Neuronal stem cell (in vitro differentiated cells): ENCODE measurements around the gene B3GNT3.
"Not testable (repeated sequence)": the region's sequence is repeated elsewhere in the genome, so short reads cannot be mapped to it uniquely, and the experiment has no call there.

Experiments used
- DNase-seq: peaks from one replicate; pipeline ENCODE4 v3.0.0-alpha.2; 2013; ENCODE audit warnings: low spot score
- H2AFZ ChIP-seq: one replicate; pipeline ENCODE4 v1.6.1; 2013; ENCODE audit warnings: mild to moderate bottlenecking, low read length, inconsistent platforms
- H2AK5ac ChIP-seq: 2 replicates; pipeline ENCODE4 v1.6.1; 2013; ENCODE audit warnings: low read depth, mild to moderate bottlenecking, inconsistent platforms, low read length, moderate library complexity, mixed read lengths
- H2BK120ac ChIP-seq: 2 replicates; pipeline ENCODE4 v1.6.1; 2013; ENCODE audit warnings: low read depth, mild to moderate bottlenecking, inconsistent platforms, low read length, moderate library complexity, mixed read lengths
- H2BK12ac ChIP-seq: one replicate; pipeline ENCODE4 v1.6.1; 2013; ENCODE audit warnings: low read length, inconsistent platforms
- H2BK15ac ChIP-seq: 2 replicates; pipeline ENCODE4 v1.6.1; 2013; ENCODE audit warnings: mild to moderate bottlenecking, low read length, inconsistent platforms, mixed read lengths
- H2BK5ac ChIP-seq: one replicate; pipeline ENCODE4 v1.6.1; 2013; ENCODE audit warnings: inconsistent platforms, mild to moderate bottlenecking, low read length, moderate library complexity
- H3K14ac ChIP-seq: one replicate; pipeline ENCODE4 v1.6.1; 2013; ENCODE audit warnings: low read length, inconsistent platforms
- H3K18ac ChIP-seq: 2 replicates; pipeline ENCODE4 v1.6.1; 2013; ENCODE audit warnings: low read length, inconsistent platforms
- H3K23ac ChIP-seq: 2 replicates; pipeline ENCODE4 v1.6.1; 2013; ENCODE audit warnings: low read depth, mild to moderate bottlenecking, mixed read lengths, low read length, inconsistent platforms; ENCODE audit not compliant: poor library complexity
- H3K27ac ChIP-seq: replicated peaks from 3 replicates; pipeline ENCODE4 v1.5.1; 2013; ENCODE audit warnings: low read length, inconsistent platforms
- H3K27me3 ChIP-seq, 3 experiments: 2 replicates each; pipeline ENCODE4 v1.6.1; 2013; ENCODE audit warnings: low read length in 3 of 3, mild to moderate bottlenecking in 2 of 3, inconsistent platforms in 1 of 3, low read depth in 1 of 3, mixed read lengths in 1 of 3, moderate library complexity in 1 of 3; ENCODE audit not compliant: control insufficient read depth in 3 of 3, insufficient read depth in 3 of 3
- H3K36me3 ChIP-seq, 2 donors: replicated peaks in 1 of 2; 2 replicates each; pipeline ENCODE4 v1.6.1; 2013; ENCODE audit warnings: low read length in 2 of 2; ENCODE audit not compliant: control insufficient read depth in 2 of 2, insufficient read depth in 2 of 2
- H3K4ac ChIP-seq: 2 replicates; pipeline ENCODE4 v1.6.1; 2013; ENCODE audit warnings: inconsistent platforms, mild to moderate bottlenecking, low read length, moderate library complexity
- H3K4me1 ChIP-seq, 2 donors: 1 replicate in 1 of 2; 2 replicates in 1 of 2; pipeline ENCODE4 v1.6.1; 2013; ENCODE audit warnings: low read length in 2 of 2, low read depth in 1 of 2; ENCODE audit not compliant: control insufficient read depth in 2 of 2, insufficient read depth in 1 of 2
- H3K4me2 ChIP-seq: one replicate; pipeline ENCODE4 v1.6.1; 2013; ENCODE audit warnings: mild to moderate bottlenecking, low read length, inconsistent platforms; ENCODE audit not compliant: insufficient read depth, poor library complexity, severe bottlenecking
- H3K4me3 ChIP-seq, 2 donors: 2 replicates each; pipeline ENCODE4 v1.5.1; 2013; ENCODE audit warnings: low read length in 2 of 2, mild to moderate bottlenecking in 2 of 2, inconsistent platforms in 1 of 2, moderate library complexity in 1 of 2
- H3K79me1 ChIP-seq: one replicate; pipeline ENCODE4 v1.6.1; 2013; ENCODE audit warnings: low read depth, mild to moderate bottlenecking, inconsistent platforms, low read length, moderate library complexity
- H3K9ac ChIP-seq: one replicate; pipeline ENCODE4 v1.6.1; 2013; ENCODE audit warnings: mild to moderate bottlenecking, low read depth, low read length, inconsistent platforms; ENCODE audit not compliant: poor library complexity
- H3K9me3 ChIP-seq, 2 donors: replicated peaks in 1 of 2; 2 replicates each; pipeline versions ENCODE3 to v1.6.1; 2013; ENCODE audit warnings: low read length in 2 of 2, mild to moderate bottlenecking in 2 of 2, inconsistent platforms in 1 of 2, low read depth in 1 of 2, mixed read lengths in 1 of 2, moderate library complexity in 1 of 2; ENCODE audit not compliant: control insufficient read depth in 2 of 2, insufficient read depth in 1 of 2
- H4K8ac ChIP-seq: one replicate; pipeline ENCODE4 v1.6.1; 2013; ENCODE audit warnings: low read depth, mild to moderate bottlenecking, inconsistent platforms, low read length, moderate library complexity
- H4K91ac ChIP-seq: one replicate; pipeline ENCODE4 v1.6.1; 2013; ENCODE audit warnings: low read length, low read depth, mild to moderate bottlenecking, inconsistent platforms; ENCODE audit not compliant: poor library complexity
- WGBS, 2 donors: extraction: QIAGEN DNeasy Blood & Tissue Kit; methylation state at CpG; one replicate each; pipeline ENCODE4 v1.1.7; 2013; ENCODE audit warnings: missing lambda C conversion rate in 2 of 2, mixed read lengths in 1 of 2; ENCODE audit not compliant: insufficient read length in 2 of 2, insufficient replicate concordance in 1 of 2; ENCODE audit errors: extremely low coverage in 2 of 2; 5-methylcytosine and 5-hydroxymethylcytosine counted together

Gene B3GNT3

GRCh38 chr19:17783721-17784120, 11.2 kb upstream of the B3GNT3 start:
- not testable (repeated sequence) for H3K23ac ChIP-seq, H2BK5ac ChIP-seq, H3K14ac ChIP-seq, H3K4me3 ChIP-seq, H2BK15ac ChIP-seq, H4K8ac ChIP-seq, H2BK12ac ChIP-seq, H3K18ac ChIP-seq, H4K91ac ChIP-seq, H2AFZ ChIP-seq, H3K27ac ChIP-seq, H2BK120ac ChIP-seq, H3K9me3 ChIP-seq, H3K79me1 ChIP-seq, H3K4me2 ChIP-seq, DNase-seq, H3K27me3 ChIP-seq, H3K4ac ChIP-seq, H3K9ac ChIP-seq, H3K36me3 ChIP-seq, H2AK5ac ChIP-seq
- no CpG with 5 or more reads among the region's 5 CpGs for WGBS, 2 donors
- H3K4me1 ChIP-seq: peaks cover 5 to 10% of the 10 kb centered on the region in 2 donors

- Histone ChIP-seq H3K18ac (peak overlapping the region; percentile 48), H3K23ac (no peak overlapping the region)
- no CpG with 5 or more reads among the region's 32 CpGs for WGBS, 2 donors
These were observed 10.5 kb upstream of the B3GNT3 start for GRCh38 chr19:17784201-17785008.

GRCh38 chr19:17787274-17787913, 7.5 kb upstream of the B3GNT3 start:
- no peak overlapping the region for H3K9ac ChIP-seq
- H3K4me1 ChIP-seq: peaks cover 0 to 3% of the 10 kb centered on the region in 2 donors
- H3K14ac ChIP-seq: no peak overlapping the region
- no peak overlapping the region for H3K4me2 ChIP-seq
- peaks cover 0 to 4% of the 10 kb centered on the region in 2 donors for H3K36me3 ChIP-seq
- peak overlapping the region in 1 of 2 donors; percentile 17 for H3K4me3 ChIP-seq
- no CpG with 5 or more reads among the region's 14 CpGs for WGBS, 2 donors
- H3K23ac ChIP-seq: no peak overlapping the region
- no peak overlapping the region for H3K18ac ChIP-seq
- no peak overlapping the region for H3K27ac ChIP-seq
- no peak overlapping the region for H4K91ac ChIP-seq
- no peak overlapping the region for H2BK5ac ChIP-seq
- no peaks in the 10 kb centered on the region for H3K27me3 ChIP-seq
- H2BK15ac ChIP-seq: no peak overlapping the region
- no peak for DNase-seq
- H3K9me3 ChIP-seq: no peaks in the 10 kb centered on the region
- H2AFZ ChIP-seq: no peak overlapping the region
- no peak overlapping the region for H2BK120ac ChIP-seq
- H2AK5ac ChIP-seq: no peak overlapping the region
- H3K79me1 ChIP-seq: no peaks in the 10 kb centered on the region
- H2BK12ac ChIP-seq: no peak overlapping the region
- H4K8ac ChIP-seq: no peak overlapping the region
- no peak overlapping the region for H3K4ac ChIP-seq

More at GRCh38 chr19:17784201-17785008, 10.5 kb upstream of the B3GNT3 start:
- no peak overlapping the region for H3K14ac ChIP-seq
- H2BK120ac ChIP-seq: peak overlapping the region; percentile 74
- H3K9ac ChIP-seq: no peak overlapping the region
- peak overlapping the region in 1 of 2 donors; percentile 46 for H3K4me3 ChIP-seq
- H2AFZ ChIP-seq: peak overlapping the region; percentile 43
- peaks cover 0 to 4% of the 10 kb centered on the region in 2 donors for H3K4me1 ChIP-seq
- DNase-seq: peak; percentile 54
- H3K27me3 ChIP-seq: no peaks in the 10 kb centered on the region
- H4K8ac ChIP-seq: no peak overlapping the region
- H3K4ac ChIP-seq: no peak overlapping the region
- H2BK15ac ChIP-seq: no peak overlapping the region
- H2BK5ac ChIP-seq: no peak overlapping the region
- no peak overlapping the region for H3K4me2 ChIP-seq
- no peak overlapping the region for H3K27ac ChIP-seq
- H4K91ac ChIP-seq: no peak overlapping the region
- H2BK12ac ChIP-seq: no peak overlapping the region
- no peaks in the 10 kb centered on the region for H3K79me1 ChIP-seq
- H3K36me3 ChIP-seq: peaks cover 0 to 4% of the 10 kb centered on the region in 2 donors
- H3K9me3 ChIP-seq: no peaks in the 10 kb centered on the region
- peak overlapping the region; percentile 52 for H2AK5ac ChIP-seq

- Histone ChIP-seq H2BK12ac (no peak overlapping the region), H3K27ac (no peak overlapping the region), H3K4ac (no peak overlapping the region), H3K4me3 (no peak overlapping the region), H2BK15ac (no peak overlapping the region), H3K36me3 (peaks cover 0 to 1% of the 10 kb centered on the region in 2 donors), H3K4me1 (peaks cover 0 to 3% of the 10 kb centered on the region in 2 donors), H3K23ac (no peak overlapping the region), H2AK5ac (no peak overlapping the region), H2BK120ac (no peak overlapping the region), H2BK5ac (no peak overlapping the region), H2AFZ (no peak overlapping the region), H3K9me3 (no peaks in the 10 kb centered on the region), H3K79me1 (no peaks in the 10 kb centered on the region), H3K4me2 (no peak overlapping the region), H4K91ac (no peak overlapping the region), H4K8ac (no peak overlapping the region), H3K9ac (no peak overlapping the region), H3K18ac (no peak overlapping the region), H3K27me3 (peaks cover 0 to 9% (median 0%) of the 10 kb centered on the region in 3 experiments), H3K14ac (no peak overlapping the region)
- WGBS, 2 donors: no CpG with 5 or more reads among the region's 2 CpGs
- no peak for DNase-seq
These were observed 6.3 kb upstream of the B3GNT3 start for GRCh38 chr19:17788632-17789031.
